WTC11 (cell line): ENCODE results near the gene COL18A1.

Source experiments
- ATF1 ChIP-seq: sonication (generic); formaldehyde crosslinking; IDR thresholded peaks from 2 replicates; pipeline ENCODE4 v1.8.1; 2023; ENCODE audit warnings: mild to moderate bottlenecking, moderate library complexity, missing genetic modification reagents
- CDX4 ChIP-seq: fragments of 250-450 bp; sonication (Bioruptor Pico); IDR thresholded peaks from 2 replicates; pipeline ENCODE4 v1.9.0; 2021; ENCODE audit warnings: moderate library complexity, mild to moderate bottlenecking, inconsistent platforms, borderline replicate concordance
- CTCF ChIP-seq: fragments of 200-600 bp; IDR thresholded peaks from 2 replicates; pipeline ENCODE4 v1.8.0; 2022; ENCODE audit warnings: antibody characterized with exemption
- E2F4 ChIP-seq: sonication (generic); formaldehyde crosslinking; IDR thresholded peaks from 2 replicates; pipeline ENCODE4 v1.8.1; 2022; ENCODE audit warnings: low read depth, mild to moderate bottlenecking, moderate library complexity, missing genetic modification reagents, borderline replicate concordance
- SP1 ChIP-seq: sonication (generic); formaldehyde crosslinking; conservative IDR thresholded peaks from 2 replicates; pipeline ENCODE4 v1.8.1; 2022; ENCODE audit warnings: missing genetic modification reagents
- TEAD1 ChIP-seq: sonication (generic); formaldehyde crosslinking; IDR thresholded peaks from 2 replicates; pipeline ENCODE4 v1.8.0; 2022; ENCODE audit warnings: mild to moderate bottlenecking, missing genetic modification reagents

- TF ChIP-seq CTCF (no peak), CDX4 (CRISPR knock-in tag) (no peak), SP1 (no peak), TEAD1 (no peak), E2F4 (no peak), ATF1 (no peak)
Observed at GRCh38 chr21:45499970-45500577, 95.1 kb downstream of the COL18A1 start.
